Neural progenitor cell (in vitro differentiated cells): Measurements from ENCODE around the gene ATOH7.

Source experiments
- EZH2 ChIP-seq: fragments of 200-600 bp; sonication (generic); IDR thresholded peaks from 2 replicates; pipeline ENCODE4 v1.6.1; 2017; ENCODE audit warnings: antibody characterized with exemption, mild to moderate bottlenecking, moderate library complexity
- TF ChIP-seq, protein P1 (sequence below): fragments of 200-600 bp; sonication (generic); IDR thresholded peaks from 2 replicates; pipeline ENCODE4 v1.5.1; 2017; ENCODE audit warnings: antibody characterized with exemption, mild to moderate bottlenecking

DNA sequence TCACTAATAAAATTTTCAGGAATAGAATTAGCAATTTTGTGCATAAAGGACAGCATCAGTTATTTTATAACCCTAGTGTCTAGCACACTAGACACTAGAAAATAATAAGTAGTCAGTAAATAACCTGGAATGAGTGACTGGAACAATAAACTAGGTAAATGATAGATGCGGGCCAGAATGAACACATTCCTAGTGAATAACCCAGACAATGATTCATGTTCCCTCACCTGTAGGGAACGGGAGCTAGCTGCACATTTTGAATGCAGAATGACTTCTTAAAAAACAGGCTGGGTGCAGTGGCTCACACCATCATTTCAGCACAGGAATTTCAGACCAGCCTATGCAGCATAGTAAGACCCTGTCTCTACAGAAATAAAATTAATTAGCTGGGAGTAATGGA, 3.2 kb upstream of the ATOH7 start:
- TF ChIP-seq, protein P1, sequence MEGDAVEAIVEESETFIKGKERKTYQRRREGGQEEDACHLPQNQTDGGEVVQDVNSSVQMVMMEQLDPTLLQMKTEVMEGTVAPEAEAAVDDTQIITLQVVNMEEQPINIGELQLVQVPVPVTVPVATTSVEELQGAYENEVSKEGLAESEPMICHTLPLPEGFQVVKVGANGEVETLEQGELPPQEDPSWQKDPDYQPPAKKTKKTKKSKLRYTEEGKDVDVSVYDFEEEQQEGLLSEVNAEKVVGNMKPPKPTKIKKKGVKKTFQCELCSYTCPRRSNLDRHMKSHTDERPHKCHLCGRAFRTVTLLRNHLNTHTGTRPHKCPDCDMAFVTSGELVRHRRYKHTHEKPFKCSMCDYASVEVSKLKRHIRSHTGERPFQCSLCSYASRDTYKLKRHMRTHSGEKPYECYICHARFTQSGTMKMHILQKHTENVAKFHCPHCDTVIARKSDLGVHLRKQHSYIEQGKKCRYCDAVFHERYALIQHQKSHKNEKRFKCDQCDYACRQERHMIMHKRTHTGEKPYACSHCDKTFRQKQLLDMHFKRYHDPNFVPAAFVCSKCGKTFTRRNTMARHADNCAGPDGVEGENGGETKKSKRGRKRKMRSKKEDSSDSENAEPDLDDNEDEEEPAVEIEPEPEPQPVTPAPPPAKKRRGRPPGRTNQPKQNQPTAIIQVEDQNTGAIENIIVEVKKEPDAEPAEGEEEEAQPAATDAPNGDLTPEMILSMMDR: no peak
- no peak for TF ChIP-seq EZH2
